ENCODE measurements around the gene RPL22L1. TPM values are rescaled to one million over a fixed set of nuclear protein-coding genes. Genes with fewer than 3 reads are reported as not detected.

The RPL22L1 gene
- total and polyA plus RNA-seq, 2 donors: 39.5 to 69.3 TPM

DNA sequence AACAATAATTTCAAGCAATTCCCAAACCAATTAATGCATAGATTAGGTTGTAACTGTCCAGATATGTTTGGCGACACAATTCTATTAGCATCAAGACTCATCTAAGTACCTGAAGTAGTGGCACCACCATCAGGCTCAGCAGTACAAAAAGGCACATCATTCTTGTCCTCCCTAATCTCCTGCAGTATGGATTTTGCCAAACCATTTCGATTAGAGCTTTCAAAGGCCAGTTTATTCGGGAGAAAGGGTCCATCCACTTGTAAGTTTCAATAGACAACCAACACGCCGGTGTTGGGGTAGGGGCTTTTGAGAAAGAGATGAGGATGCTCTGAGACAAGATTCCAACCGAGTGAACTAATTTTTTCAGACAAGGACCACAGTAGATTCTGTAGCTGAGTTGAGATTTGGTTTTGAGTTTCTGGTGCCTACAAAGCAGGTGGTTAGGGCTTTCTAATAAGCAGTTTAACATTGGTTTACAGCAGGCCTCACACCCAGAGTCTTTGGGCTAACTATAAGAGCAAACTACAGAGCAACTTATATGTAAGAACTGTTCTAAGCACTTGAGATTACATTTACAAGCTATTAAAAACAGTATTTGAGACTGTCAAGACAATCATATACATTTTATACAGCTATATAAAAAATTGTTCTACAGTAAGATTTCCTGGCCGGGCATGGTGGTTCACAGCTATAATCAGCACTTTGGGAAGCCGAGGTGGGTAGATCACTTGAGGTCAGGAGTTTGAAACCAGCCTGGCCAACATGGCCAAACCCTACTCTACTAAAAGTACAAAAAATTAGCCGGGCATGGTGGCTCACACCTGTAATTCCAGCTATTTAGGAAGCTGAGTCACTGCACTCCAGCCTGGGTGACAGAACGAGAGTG lies 4.5 kb downstream of the RPL22L1 start:
- WGBS: 87% methylated on average over 10 of the region's 10 CpGs
- peaks cover 4% of the 10 kb centered on the region for H3K36me3 ChIP-seq (ENCODE audit: insufficient read depth)
- H3K4me1 ChIP-seq (ENCODE audit: insufficient read depth): no peaks in the 10 kb centered on the region
- H3K4me3 ChIP-seq (ENCODE audit: low read depth, low read length): no peak overlapping the region
- no peak for DNase-seq (ENCODE audit: extremely low spot score)
- no peak overlapping the region for H3K27ac ChIP-seq (ENCODE audit: low read depth)

DNA sequence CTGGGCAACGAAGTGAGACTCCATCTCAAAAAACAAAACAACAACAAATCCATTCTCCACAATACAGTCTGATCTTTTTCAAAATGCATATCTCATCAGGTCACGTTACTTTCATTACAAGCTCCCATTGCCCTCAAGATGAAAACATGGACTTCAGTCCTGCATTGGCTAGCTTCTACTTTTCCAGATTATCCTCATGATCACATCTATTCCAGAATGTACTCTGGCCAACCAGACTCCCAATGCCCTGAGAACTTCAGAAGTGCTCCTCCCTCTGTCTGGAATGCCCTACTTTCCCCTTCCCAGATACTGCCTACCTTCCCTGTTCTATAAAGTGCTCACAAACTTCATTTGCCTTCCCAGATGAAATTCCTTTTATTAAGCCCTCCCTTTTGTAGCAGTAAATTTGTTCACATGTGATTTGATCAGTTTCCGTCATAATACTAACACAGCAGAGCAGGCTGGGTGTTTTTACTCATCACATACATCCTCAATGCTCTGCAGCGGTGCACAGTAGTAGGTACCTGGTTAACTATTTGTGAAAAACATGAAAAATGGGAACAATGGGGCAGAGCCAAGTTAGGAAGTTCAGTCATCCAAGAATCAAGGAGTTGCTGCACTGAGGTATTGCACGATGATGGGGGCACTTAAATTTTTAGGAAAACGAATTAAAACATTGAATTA lies 5.3 kb downstream of the RPL22L1 start:
- H3K4me3 ChIP-seq (ENCODE audit: low read depth, low read length): no peak overlapping the region
- 86% methylated on average over 6 of the region's 6 CpGs for WGBS

DNA sequence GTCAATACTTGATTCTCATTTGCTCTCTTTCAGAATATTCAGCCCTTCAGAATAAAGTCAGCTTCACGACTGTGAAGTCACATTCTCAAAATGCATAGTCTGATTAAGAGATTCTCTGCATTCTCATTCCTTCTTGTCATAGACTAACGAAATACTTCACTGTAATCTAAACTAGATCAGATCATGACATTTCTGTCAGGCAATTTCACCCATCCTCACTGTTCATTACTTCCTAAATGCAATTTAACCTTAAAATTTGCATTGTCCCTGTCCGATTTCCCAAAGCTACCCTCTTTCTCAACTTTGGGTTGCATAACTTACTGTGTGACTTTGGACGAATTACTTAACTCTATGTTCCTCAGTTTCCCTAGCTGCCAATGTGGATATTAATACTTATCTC lies 6.2 kb downstream of the RPL22L1 start:
- H3K4me3 ChIP-seq (ENCODE audit: low read depth, low read length): no peak overlapping the region
- DNase-seq (ENCODE audit: extremely low spot score): no peak
- no peak overlapping the region for H3K27ac ChIP-seq (ENCODE audit: low read depth)
- WGBS: 85% methylated on average over 4 of the region's 4 CpGs
- peaks cover 4% of the 10 kb centered on the region for H3K36me3 ChIP-seq (ENCODE audit: insufficient read depth)
- H3K4me1 ChIP-seq (ENCODE audit: insufficient read depth): no peaks in the 10 kb centered on the region

More for the DNA sequence above, 5.3 kb downstream of the RPL22L1 start:
- Histone ChIP-seq H3K36me3 (ENCODE audit: insufficient read depth) (peaks cover 4% of the 10 kb centered on the region), H3K27ac (ENCODE audit: low read depth) (no peak overlapping the region), H3K4me1 (ENCODE audit: insufficient read depth) (no peaks in the 10 kb centered on the region)
- no peak for DNase-seq (ENCODE audit: extremely low spot score)

DNA sequence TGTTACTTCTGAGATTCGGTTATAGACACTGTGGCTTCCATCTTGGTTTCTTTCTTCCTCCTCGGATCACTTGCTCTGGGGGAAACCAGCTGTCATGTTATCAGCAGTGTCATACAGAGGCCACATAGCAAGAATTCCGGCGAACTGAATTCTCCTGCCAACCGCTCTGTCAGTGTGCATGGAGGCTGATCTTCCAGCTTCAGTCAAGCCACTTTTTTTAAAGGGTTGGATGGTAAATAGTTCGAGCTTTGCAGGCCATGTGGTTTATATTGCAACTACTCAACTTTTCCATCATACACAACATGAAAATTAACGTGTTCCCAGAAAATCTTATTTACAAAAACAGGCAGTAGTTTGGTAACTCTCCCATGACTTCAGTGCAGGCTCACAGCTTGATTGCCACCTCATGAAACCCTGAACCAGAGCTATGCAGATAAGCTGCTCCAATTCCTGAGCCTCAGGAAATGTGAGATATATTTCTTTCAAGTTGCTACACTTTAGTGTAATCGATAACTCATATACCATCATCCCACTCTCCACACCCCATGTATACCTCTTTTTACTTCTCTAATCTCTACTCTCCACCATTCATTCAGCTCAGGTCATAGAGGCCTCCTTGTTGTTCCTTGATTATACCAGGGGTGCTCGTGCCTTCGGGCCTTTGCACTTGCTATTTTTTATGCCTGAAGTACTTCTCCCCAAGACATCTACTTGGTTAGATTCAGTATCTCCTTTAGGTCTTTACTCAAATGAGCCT lies 7.2 kb downstream of the RPL22L1 start:
- Histone ChIP-seq H3K4me1 (ENCODE audit: insufficient read depth) (no peaks in the 10 kb centered on the region), H3K4me3 (ENCODE audit: low read depth, low read length) (no peak overlapping the region), H3K36me3 (ENCODE audit: insufficient read depth) (peaks cover 4% of the 10 kb centered on the region), H3K27ac (ENCODE audit: low read depth) (no peak overlapping the region)
- WGBS: 67% methylated on average over 10 of the region's 10 CpGs
- DNase-seq (ENCODE audit: extremely low spot score): no peak

DNA sequence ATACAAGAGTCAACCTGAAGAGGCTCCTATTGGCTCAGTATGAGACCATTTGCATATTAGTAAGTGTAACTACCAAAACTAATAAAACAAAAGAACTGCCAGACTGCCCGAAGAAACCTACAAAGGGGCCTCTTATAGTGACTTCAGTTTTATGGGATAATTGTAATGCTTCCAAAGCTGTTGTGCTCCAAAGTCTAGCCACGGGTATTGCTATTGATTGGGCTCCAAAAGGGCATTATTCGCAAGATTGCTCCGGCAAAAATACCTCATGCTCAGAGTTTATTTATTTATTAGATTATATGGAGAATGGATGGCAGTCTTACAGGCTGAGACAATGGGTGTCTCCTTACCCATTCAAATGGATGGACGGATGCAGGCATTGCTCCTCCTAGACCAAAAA lies 11.4 kb downstream of the RPL22L1 start:
- Histone ChIP-seq H3K4me3 (ENCODE audit: low read depth, low read length) (no peak overlapping the region), H3K27ac (ENCODE audit: low read depth) (no peak overlapping the region), H3K36me3 (ENCODE audit: insufficient read depth) (no peaks in the 10 kb centered on the region), H3K4me1 (ENCODE audit: insufficient read depth) (no peaks in the 10 kb centered on the region)
- DNase-seq (ENCODE audit: extremely low spot score): no peak
- 88% methylated on average over 5 of the region's 5 CpGs for WGBS

DNA sequence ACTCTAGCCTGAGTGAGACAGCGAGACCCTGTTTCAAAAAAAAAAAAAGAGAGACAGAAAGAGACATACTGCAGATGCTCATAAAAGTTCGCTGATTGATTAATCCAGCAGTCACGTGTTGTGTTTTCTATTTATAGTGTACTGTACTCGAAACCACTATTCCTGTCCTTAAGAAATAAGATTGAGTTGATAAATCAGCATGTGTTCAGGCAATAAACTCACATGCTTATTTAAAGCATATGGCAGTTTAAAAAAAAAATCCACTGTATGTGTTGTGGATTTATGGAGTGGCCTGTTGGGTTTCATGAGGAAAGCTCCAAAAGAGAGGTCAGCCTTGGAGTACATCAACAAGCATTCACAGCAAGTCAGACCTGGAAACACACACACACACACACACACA lies 17.7 kb downstream of the RPL22L1 start:
- no peak for DNase-seq (ENCODE audit: extremely low spot score)

DNA sequence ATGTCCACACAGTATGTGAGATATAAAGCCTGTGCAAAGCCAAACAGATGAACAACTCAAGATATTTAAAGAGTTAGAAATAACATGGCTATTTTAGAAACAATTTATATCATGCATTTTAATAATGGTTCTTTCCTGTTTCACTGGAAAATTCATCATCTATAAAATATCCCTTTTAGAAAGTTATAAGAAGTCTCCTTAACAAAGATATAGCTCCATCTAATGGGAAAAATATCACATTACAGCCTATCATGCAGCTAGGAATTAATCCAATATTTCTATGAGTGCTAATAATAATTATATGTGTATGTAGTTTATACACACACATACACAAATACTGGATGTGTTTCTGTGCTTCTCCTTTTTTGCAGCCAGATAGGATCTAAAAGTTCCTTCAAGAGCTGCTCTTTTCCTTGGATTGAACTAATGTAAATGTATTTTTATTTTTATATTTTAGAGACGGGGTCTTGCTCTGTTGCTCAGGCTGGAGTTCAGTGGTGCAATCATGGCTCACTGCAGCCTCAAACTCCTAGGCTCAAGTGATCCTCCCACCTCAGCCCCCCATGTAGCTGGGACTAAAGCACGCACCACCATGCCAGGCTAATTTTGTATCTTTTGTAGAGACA lies 21.6 kb downstream of the RPL22L1 start:
- 91% methylated on average over 2 of the region's 2 CpGs for whole genome bisulfite sequencing
- no peak for DNase-seq (ENCODE audit: extremely low spot score)
- Histone ChIP-seq H3K36me3 (ENCODE audit: insufficient read depth) (no peaks in the 10 kb centered on the region), H3K27ac (ENCODE audit: low read depth) (no peak overlapping the region), H3K4me1 (ENCODE audit: insufficient read depth) (no peaks in the 10 kb centered on the region), H3K4me3 (ENCODE audit: low read depth, low read length) (no peak overlapping the region)

More for the DNA sequence above, 17.7 kb downstream of the RPL22L1 start:
- Histone ChIP-seq H3K4me3 (ENCODE audit: low read depth, low read length) (no peak overlapping the region), H3K36me3 (ENCODE audit: insufficient read depth) (no peaks in the 10 kb centered on the region), H3K4me1 (ENCODE audit: insufficient read depth) (no peaks in the 10 kb centered on the region), H3K27ac (ENCODE audit: low read depth) (no peak overlapping the region)
- 37% methylated on average over 4 of the region's 4 CpGs for WGBS

DNA sequence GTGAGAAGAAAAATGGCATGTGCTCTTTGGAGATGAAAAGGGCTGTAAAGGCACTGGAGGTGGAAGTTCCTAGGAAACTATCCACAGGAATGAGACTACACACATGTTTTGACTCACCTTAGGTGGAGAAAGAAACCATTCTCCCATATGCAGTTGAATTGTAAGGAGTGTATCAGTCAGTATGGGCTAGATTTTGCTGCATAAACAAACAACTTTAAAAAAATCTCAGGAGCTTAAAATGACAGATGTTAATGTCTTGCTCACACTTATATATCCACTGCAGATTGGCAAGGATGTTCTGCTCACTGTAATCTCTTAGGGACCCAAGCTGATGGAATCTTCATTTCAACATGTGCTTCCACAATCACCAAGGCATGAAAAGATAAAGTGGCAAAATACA lies 25.6 kb downstream of the RPL22L1 start:
- H3K4me1 ChIP-seq (ENCODE audit: insufficient read depth): no peaks in the 10 kb centered on the region
- H3K27ac ChIP-seq (ENCODE audit: low read depth): no peak overlapping the region
- H3K4me3 ChIP-seq (ENCODE audit: low read depth, low read length): no peak overlapping the region
- peaks cover 1% of the 10 kb centered on the region for H3K36me3 ChIP-seq (ENCODE audit: insufficient read depth)
- DNase-seq (ENCODE audit: extremely low spot score): no peak

DNA sequence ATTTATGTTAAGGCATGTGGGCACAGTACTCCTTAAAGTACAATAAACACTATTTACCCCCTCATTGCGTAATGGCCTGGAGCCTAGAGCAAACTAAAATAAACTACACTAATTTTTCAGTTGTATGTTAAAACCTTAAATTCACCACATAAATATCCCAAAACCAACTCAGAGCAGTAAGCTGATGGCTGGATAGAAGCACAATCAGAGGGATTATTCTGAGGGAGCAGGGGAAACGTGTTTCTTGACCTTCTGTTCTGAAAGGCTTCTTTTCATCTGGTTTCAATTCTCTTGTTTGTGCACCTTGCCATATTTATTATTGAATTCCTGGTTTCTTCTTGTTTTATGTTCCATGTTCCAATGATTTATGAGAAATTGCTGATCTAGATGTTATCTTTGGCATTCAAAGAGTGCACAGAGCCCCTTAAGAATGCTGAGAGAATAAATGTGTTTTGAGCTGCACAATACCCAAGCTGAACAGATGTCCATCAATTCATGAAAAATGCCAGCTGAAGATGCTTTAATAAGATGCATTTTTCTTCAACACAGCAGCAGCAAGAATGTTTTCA lies 29.6 kb downstream of the RPL22L1 start:
- no peak overlapping the region for H3K4me3 ChIP-seq (ENCODE audit: low read depth, low read length)
- H3K27ac ChIP-seq (ENCODE audit: low read depth): no peak overlapping the region
- DNase-seq (ENCODE audit: extremely low spot score): no peak
- no peaks in the 10 kb centered on the region for H3K4me1 ChIP-seq (ENCODE audit: insufficient read depth)
- WGBS: 65% methylated on average over 2 of the region's 2 CpGs
- H3K36me3 ChIP-seq (ENCODE audit: insufficient read depth): peaks cover 1% of the 10 kb centered on the region

DNA sequence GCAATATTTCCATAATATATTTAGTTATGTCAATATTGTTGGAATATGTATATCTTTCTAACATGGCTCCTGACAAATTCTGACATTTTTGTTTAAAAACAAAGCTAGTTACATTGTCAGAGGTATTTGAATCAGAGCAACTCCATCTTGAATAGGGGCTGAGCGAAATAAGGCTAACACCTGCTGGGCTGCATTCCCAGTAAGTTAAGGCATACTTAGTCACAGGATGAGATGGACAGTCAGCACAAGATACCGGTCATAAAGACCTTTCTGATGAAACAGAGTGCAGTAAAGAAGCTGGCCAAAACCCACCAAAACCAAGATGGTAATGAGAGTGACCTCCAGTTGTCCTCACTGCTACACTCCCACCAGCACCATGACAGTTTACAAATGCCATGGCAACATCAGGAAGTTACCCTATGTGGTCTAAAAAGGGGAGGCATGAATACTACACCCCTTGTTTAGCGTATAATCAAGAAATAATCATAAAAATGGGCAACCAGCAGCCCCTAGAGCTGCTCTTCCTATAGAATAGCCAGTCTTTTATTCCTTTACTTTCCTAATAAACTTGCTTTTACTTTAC lies 30.4 kb downstream of the RPL22L1 start:
- WGBS: 85% methylated on average over 3 of the region's 3 CpGs
- no peak overlapping the region for H3K27ac ChIP-seq (ENCODE audit: low read depth)
- H3K4me3 ChIP-seq (ENCODE audit: low read depth, low read length): no peak overlapping the region
- peaks cover 1% of the 10 kb centered on the region for H3K36me3 ChIP-seq (ENCODE audit: insufficient read depth)
- no peaks in the 10 kb centered on the region for H3K4me1 ChIP-seq (ENCODE audit: insufficient read depth)
- DNase-seq (ENCODE audit: extremely low spot score): no peak

DNA sequence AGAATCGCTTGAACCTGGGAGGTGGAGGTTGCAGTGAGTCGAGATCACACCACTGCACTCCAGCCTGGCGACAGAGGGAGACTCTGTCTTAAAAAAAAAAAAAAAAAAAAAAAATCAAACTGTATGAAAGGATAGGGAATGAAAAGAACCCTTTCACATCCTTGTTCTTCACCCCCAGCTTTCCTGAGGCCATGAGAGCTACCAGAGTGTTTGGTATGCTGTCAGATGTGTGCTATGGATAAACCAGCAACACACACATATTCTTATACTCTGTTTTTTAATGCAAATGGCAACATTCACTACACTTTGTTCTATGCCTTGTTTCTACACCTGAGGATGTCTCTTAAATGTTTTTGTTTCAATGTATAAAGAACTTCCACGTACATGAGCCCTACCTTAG lies 33.5 kb downstream of the RPL22L1 start:
- DNase-seq (ENCODE audit: extremely low spot score): no peak
- Histone ChIP-seq H3K27ac (ENCODE audit: low read depth) (no peak overlapping the region), H3K4me1 (ENCODE audit: insufficient read depth) (no peaks in the 10 kb centered on the region), H3K4me3 (ENCODE audit: low read depth, low read length) (no peak overlapping the region), H3K36me3 (ENCODE audit: insufficient read depth) (no peaks in the 10 kb centered on the region)
- 94% methylated on average over 4 of the region's 4 CpGs for WGBS

DNA sequence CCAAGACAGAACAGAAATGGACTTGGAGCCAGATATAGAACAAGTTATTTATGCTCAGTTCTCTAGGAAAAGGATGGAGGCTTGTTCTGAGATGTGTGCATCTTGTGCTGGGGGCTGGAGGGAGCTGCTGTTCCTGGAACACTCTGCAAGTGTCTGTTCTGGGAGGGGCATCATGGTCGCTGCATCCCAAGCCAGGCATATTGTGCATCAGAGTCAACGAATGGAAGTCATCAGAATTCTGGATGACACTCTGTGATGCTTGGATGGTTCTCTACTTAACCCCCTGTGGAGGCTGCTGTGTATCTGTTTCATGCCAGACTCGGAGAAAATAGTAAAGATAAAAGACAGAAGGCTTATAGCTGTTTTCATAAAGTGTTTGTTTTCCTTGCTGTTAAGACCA lies 34.7 kb downstream of the RPL22L1 start:
- WGBS: 15% methylated on average over 3 of the region's 3 CpGs
- DNase-seq (ENCODE audit: extremely low spot score): peak; percentile 74
- Histone ChIP-seq H3K36me3 (ENCODE audit: insufficient read depth) (no peaks in the 10 kb centered on the region), H3K4me3 (ENCODE audit: low read depth, low read length) (no peak overlapping the region), H3K27ac (ENCODE audit: low read depth) (no peak overlapping the region), H3K4me1 (ENCODE audit: insufficient read depth) (no peaks in the 10 kb centered on the region)

DNA sequence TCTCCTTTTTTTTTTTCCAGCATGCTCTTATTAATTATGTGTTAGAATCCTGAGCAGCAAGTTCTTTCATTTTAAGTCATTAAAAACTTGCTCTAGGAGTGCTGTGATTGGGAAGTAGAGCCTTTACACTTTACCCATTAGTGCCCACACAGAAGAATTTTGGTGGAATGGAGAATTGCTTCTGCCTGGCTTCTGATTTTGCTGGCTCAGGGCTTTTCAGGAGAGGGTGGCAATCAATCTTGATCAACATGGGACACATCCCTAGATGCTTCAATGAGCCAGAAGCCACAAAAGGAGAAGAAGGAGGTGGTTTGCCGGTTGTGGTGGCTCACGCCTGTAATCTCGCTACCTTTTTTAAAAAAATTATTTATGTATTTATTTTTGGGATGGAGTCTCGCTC lies 39.4 kb downstream of the RPL22L1 start:
- Histone ChIP-seq H3K27ac (ENCODE audit: low read depth) (no peak overlapping the region), H3K4me3 (ENCODE audit: low read depth, low read length) (no peak overlapping the region), H3K4me1 (ENCODE audit: insufficient read depth) (no peaks in the 10 kb centered on the region), H3K36me3 (ENCODE audit: insufficient read depth) (no peaks in the 10 kb centered on the region)
- 94% methylated on average over 4 of the region's 4 CpGs for WGBS
- no peak for DNase-seq (ENCODE audit: extremely low spot score)

Measured in urinary bladder (tissue), 4 donors.